Upper lobe of left lung (tissue), 4 donors: ENCODE measurements around the gene KRTAP9-8.

Experiments
- CTCF ChIP-seq, 6 experiments: fragments of 450-650 bp in 4 of 6; fragments of 200-600 bp in 2 of 6; sonication (generic) in 2 of 6; IDR thresholded peaks; one replicate each; pipeline ENCODE4 v1.5.1; 2016 to 2019; ENCODE audit warnings: antibody characterized with exemption in 6 of 6
- EP300 ChIP-seq, 4 donors: sonication (generic); formaldehyde crosslinking; IDR thresholded peaks; one replicate each; pipeline ENCODE4 v1.5.1; 2017; ENCODE audit warnings: antibody characterized with exemption in 4 of 4, control low read depth in 2 of 4
- POLR2A ChIP-seq, 4 donors: fragments of 450-650 bp; IDR thresholded peaks; one replicate each; pipeline ENCODE4 v1.5.1; 2016 to 2017; ENCODE audit warnings: antibody characterized with exemption in 4 of 4, mild to moderate bottlenecking in 2 of 4
- POLR2AphosphoS5 ChIP-seq, 2 donors: sonication (generic); formaldehyde crosslinking; IDR thresholded peaks; one replicate each; pipeline ENCODE4 v1.5.1; 2017; ENCODE audit warnings: antibody characterized with exemption in 2 of 2

- TF ChIP-seq CTCF (IDR thresholded peaks at IDR 0.05) (no peak), POLR2A (IDR thresholded peaks at IDR 0.05) (no peak), POLR2AphosphoS5 (IDR thresholded peaks at IDR 0.05) (no peak), EP300 (IDR thresholded peaks at IDR 0.05) (no peak)
Measured at GRCh38 chr17:41212524-41213169, 25.2 kb upstream of the KRTAP9-8 start.
